SJSA1 (cell line): ENCODE measurements around the gene CADPS. TPM values are rescaled to one million over a fixed set of nuclear protein-coding genes. Genes with fewer than 3 reads are reported as not detected.
"Not testable (repeated sequence)": the region's sequence is repeated elsewhere in the genome, so short reads cannot be mapped to it uniquely, and the experiment has no call there.

Experiments used
- DNase-seq, 2 experiments: peaks; one replicate each; pipeline ENCODE4 v3.0.0-alpha.2; 2015 to 2020; ENCODE audit warnings: low spot score in 2 of 2, low read depth in 1 of 2
- H3K27ac ChIP-seq: fragments of 250-450 bp; sonication (Bioruptor Pico); 2 replicates; pipeline ENCODE4 v1.5.1; 2020; ENCODE audit warnings: mild to moderate bottlenecking, moderate library complexity
- H3K27me3 ChIP-seq: fragments of 250-450 bp; sonication (Bioruptor Pico); replicated peaks from 2 replicates; pipeline ENCODE4 v1.5.1; 2020; ENCODE audit warnings: mild to moderate bottlenecking, moderate library complexity
- H3K36me3 ChIP-seq: fragments of 250-450 bp; sonication (Bioruptor Pico); 2 replicates; pipeline ENCODE4 v1.5.1; 2020; ENCODE audit warnings: mild to moderate bottlenecking
- H3K4me1 ChIP-seq: fragments of 250-450 bp; sonication (Bioruptor Pico); replicated peaks from 2 replicates; pipeline ENCODE4 v1.6.1; 2021; ENCODE audit warnings: mild to moderate bottlenecking
- H3K4me3 ChIP-seq: fragments of 250-450 bp; sonication (Bioruptor Pico); 2 replicates; pipeline ENCODE4 v1.5.1; 2020; ENCODE audit warnings: mild to moderate bottlenecking
- H3K9me3 ChIP-seq: fragments of 250-450 bp; sonication (Bioruptor Pico); replicated peaks from 2 replicates; pipeline ENCODE4 v1.5.1; 2020; ENCODE audit warnings: mild to moderate bottlenecking
- total RNA-seq: library from RNA; depleted of rRNA; stranded (reverse); fragments of >200 nt; shearing (Covaris generic); gene quantifications from 2 replicates; pipeline ENCODE4 v1.2.3, GENCODE V29; 2014

CADPS gene
- total RNA-seq, 1 experiment from 2014 or later = not detected

DNA sequence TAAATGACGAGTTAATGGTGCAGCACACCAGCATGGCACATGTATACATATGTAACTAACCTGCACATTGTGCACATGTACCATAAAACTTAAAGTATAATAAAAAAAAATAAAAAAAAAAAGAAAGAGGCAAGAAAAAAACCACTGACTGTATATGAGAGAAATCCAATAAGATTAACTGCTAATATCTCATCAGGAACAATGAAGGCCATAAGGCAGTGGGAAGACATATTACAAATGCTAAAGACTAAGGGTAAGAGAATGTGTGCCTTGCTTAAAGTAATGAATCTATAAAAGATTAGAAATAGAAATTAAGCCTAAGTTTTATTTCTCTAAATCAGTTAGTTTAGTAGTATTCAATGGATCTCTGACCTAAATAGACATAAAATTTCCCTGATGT, 294.7 kb downstream of the CADPS start:
- not testable (repeated sequence) for H3K9me3 ChIP-seq, H3K36me3 ChIP-seq, H3K27ac ChIP-seq, H3K4me3 ChIP-seq, H3K4me1 ChIP-seq, DNase-seq, H3K27me3 ChIP-seq

DNA sequence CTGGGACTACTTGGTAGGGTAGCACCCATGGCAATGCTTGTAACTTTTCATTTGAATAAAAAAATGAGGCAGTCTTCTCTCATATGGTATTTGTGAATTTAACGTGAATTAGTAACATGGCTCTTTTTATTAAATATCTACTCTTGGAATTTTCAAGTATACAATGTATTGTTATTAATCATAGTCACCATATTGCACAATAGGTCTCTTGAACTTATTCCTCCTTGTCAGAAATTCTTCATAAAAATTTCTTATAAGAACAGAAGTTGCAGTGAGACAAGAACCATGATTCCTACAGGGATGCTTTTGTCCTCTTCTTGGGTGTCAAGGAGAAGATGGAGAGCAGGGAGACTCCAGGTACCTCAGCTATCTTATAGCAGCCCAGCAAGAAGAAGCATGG, 298.1 kb downstream of the CADPS start:
- Histone ChIP-seq H3K4me3 (no peak overlapping the region), H3K4me1 (no peaks in the 10 kb centered on the region), H3K27ac (no peak overlapping the region), H3K27me3 (no peaks in the 10 kb centered on the region), H3K9me3 (no peaks in the 10 kb centered on the region), H3K36me3 (no peaks in the 10 kb centered on the region)
- DNase-seq = no peak

DNA sequence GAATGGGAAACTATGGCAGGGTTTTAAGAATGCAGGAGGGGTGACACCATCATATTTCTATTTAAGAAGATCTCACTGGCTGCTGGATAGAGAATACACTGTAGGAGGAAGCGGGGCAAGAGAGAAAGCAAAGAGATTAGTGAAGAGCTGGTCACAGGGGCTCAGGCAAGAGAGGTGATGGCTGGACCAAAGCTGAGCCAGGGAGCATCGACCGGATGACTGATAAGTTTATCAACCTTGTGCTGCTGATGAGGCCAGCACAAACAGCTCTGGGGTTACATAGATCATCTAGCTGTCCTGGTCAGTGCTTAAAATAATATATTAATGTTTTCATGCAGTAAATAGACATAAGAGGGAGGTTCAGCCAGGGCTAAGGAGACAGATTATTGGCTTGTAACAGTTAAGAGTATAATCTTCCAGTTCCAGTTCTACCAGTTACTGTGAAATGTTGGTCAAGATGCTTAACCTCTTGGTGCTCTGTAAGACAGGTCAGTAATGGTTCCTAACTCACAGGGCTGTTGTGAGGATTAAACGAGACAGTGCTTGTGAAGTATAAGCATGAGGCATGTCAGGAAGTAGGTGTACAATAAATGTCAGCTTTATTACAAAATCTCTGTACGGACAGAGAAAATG, 300.8 kb downstream of the CADPS start:
- DNase-seq = no peak
- Histone ChIP-seq H3K4me3 (no peak overlapping the region), H3K4me1 (no peaks in the 10 kb centered on the region), H3K27me3 (no peaks in the 10 kb centered on the region), H3K27ac (no peak overlapping the region), H3K36me3 (no peaks in the 10 kb centered on the region), H3K9me3 (no peaks in the 10 kb centered on the region)

- no peaks in the 10 kb centered on the region for H3K4me1 ChIP-seq
- DNase-seq = no peak
- no peaks in the 10 kb centered on the region for H3K9me3 ChIP-seq
- no peak overlapping the region for H3K27ac ChIP-seq
- H3K4me3 ChIP-seq = no peak overlapping the region
- no peaks in the 10 kb centered on the region for H3K27me3 ChIP-seq
- no peaks in the 10 kb centered on the region for H3K36me3 ChIP-seq
These were observed 303.3 kb downstream of the CADPS start for GRCh38 chr3:62571916-62572315.

- H3K9me3 ChIP-seq = no peaks in the 10 kb centered on the region
- no peak overlapping the region for H3K27ac ChIP-seq
- H3K4me3 ChIP-seq = no peak overlapping the region
- no peaks in the 10 kb centered on the region for H3K27me3 ChIP-seq
- H3K36me3 ChIP-seq = no peaks in the 10 kb centered on the region
- DNase-seq = no peak
- H3K4me1 ChIP-seq = no peaks in the 10 kb centered on the region
These were observed 304.3 kb downstream of the CADPS start for GRCh38 chr3:62570888-62571287.

GRCh38 chr3:62569609-62570008, 305.6 kb downstream of the CADPS start:
- Histone ChIP-seq H3K9me3 (no peaks in the 10 kb centered on the region), H3K27me3 (no peaks in the 10 kb centered on the region), H3K4me3 (no peak overlapping the region), H3K36me3 (no peaks in the 10 kb centered on the region), H3K27ac (no peak overlapping the region), H3K4me1 (no peaks in the 10 kb centered on the region)
- no peak for DNase-seq

DNA sequence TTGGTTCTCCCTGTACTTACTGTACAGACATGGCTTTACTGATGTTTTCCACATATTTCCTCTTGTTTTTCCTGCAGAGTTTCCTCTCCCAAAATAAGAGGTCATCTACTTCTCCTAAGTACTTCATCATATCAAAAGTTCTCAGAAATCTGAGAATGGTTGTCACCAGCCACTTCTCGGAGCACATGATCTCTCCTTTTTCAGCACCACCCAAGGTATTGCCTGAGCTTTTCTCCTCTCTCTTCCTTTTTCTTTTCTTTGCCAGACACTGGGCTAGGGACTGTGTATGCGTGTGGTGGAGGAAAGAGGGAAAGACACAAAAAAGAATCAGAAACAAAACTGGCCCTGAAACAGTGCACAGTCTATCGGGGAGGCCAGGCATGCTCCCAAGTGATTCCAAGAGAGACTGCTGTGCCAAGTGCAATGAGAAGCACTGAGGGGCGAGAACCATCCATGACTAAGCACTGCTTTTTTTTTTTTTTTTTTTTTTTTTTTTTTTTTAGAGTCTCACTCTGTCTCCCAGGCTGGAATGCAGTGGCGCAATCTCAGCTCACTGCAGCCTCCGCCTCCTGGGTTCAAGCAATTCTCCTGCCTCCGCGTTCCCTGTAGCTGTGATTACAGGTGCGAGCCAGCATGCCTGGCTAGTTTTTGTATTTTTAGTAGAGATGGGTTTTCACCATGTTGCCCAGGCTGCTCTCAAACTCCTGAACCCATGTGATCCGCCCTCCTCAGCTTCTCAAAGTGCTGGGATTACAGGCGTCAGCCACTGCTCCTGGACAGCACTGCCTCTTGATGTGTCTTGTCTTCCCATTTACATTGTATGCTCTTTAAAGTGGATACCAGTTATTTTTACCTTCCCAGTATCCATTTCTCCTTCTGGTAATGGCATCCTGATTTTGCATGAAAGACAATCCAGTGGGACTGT, 307.9 kb downstream of the CADPS start:
- Histone ChIP-seq H3K4me3 (no peak overlapping the region), H3K36me3 (no peaks in the 10 kb centered on the region), H3K9me3 (no peaks in the 10 kb centered on the region), H3K27ac (no peak overlapping the region), H3K4me1 (no peaks in the 10 kb centered on the region), H3K27me3 (no peaks in the 10 kb centered on the region)
- no peak for DNase-seq

GRCh38 chr3:62566022-62566557, 309.1 kb downstream of the CADPS start:
- H3K27me3 ChIP-seq = no peaks in the 10 kb centered on the region
- H3K4me1 ChIP-seq = peaks cover 6% of the 10 kb centered on the region
- no peaks in the 10 kb centered on the region for H3K9me3 ChIP-seq
- H3K27ac ChIP-seq = no peak overlapping the region
- H3K36me3 ChIP-seq = no peaks in the 10 kb centered on the region
- no peak overlapping the region for H3K4me3 ChIP-seq
- DNase-seq = no peak

GRCh38 chr3:62562596-62562995, 312.6 kb downstream of the CADPS start:
- H3K27ac ChIP-seq = no peak overlapping the region
- H3K9me3 ChIP-seq = no peaks in the 10 kb centered on the region
- H3K4me1 ChIP-seq = peaks cover 6% of the 10 kb centered on the region
- no peak for DNase-seq
- no peaks in the 10 kb centered on the region for H3K36me3 ChIP-seq
- H3K4me3 ChIP-seq = no peak overlapping the region
- H3K27me3 ChIP-seq = no peaks in the 10 kb centered on the region

GRCh38 chr3:62562017-62562416, 313.2 kb downstream of the CADPS start:
- Histone ChIP-seq H3K9me3 (no peaks in the 10 kb centered on the region), H3K4me3 (no peak overlapping the region), H3K36me3 (no peaks in the 10 kb centered on the region), H3K4me1 (peaks cover 6% of the 10 kb centered on the region), H3K27me3 (no peaks in the 10 kb centered on the region), H3K27ac (no peak overlapping the region)
- DNase-seq = no peak

GRCh38 chr3:62559831-62560445, 315.3 kb downstream of the CADPS start:
- H3K27me3 ChIP-seq = no peaks in the 10 kb centered on the region
- no peak overlapping the region for H3K27ac ChIP-seq
- DNase-seq = no peak
- H3K4me1 ChIP-seq = peaks cover 6% of the 10 kb centered on the region
- H3K36me3 ChIP-seq = no peaks in the 10 kb centered on the region
- no peak overlapping the region for H3K4me3 ChIP-seq
- H3K9me3 ChIP-seq = no peaks in the 10 kb centered on the region

- no peak for DNase-seq
- no peaks in the 10 kb centered on the region for H3K36me3 ChIP-seq
- H3K27ac ChIP-seq = no peak overlapping the region
- H3K4me1 ChIP-seq = peaks cover 6% of the 10 kb centered on the region
- no peaks in the 10 kb centered on the region for H3K9me3 ChIP-seq
- H3K27me3 ChIP-seq = no peaks in the 10 kb centered on the region
- H3K4me3 ChIP-seq = no peak overlapping the region
These were observed 316.6 kb downstream of the CADPS start for GRCh38 chr3:62558549-62559112.

DNA sequence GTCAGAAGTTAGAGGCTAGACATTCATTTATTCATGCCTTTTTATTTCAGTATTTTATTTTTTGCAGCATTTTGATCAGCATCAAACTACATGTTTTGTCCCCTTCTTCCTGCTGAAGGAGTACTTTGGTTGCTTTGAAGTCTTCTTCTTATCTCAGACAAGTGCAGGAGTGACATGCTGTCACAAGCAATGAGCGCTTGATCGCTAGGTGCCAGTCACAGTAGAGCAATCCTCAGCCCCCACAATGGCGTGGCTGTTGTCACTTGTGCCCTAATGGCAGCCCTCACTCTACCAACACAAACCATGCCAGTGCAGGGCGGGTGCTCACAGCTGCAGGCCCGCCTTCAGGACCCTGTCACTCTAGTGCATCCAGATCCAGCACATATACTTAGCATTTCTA, 317.2 kb downstream of the CADPS start:
- Histone ChIP-seq H3K27me3 (no peaks in the 10 kb centered on the region), H3K36me3 (no peaks in the 10 kb centered on the region), H3K4me1 (peaks cover 6% of the 10 kb centered on the region), H3K4me3 (no peak overlapping the region), H3K27ac (no peak overlapping the region), H3K9me3 (no peaks in the 10 kb centered on the region)
- DNase-seq = no peak

- Histone ChIP-seq H3K27me3 (no peaks in the 10 kb centered on the region), H3K4me3 (no peak overlapping the region), H3K27ac (no peak overlapping the region), H3K36me3 (no peaks in the 10 kb centered on the region), H3K4me1 (peaks cover 6% of the 10 kb centered on the region), H3K9me3 (no peaks in the 10 kb centered on the region)
- no peak for DNase-seq
These were observed 317.8 kb downstream of the CADPS start for GRCh38 chr3:62557450-62557849.
